Activated B cell treated with CpG ODN at 0.5 μM for 24 hours (primary cell): Measurements from ENCODE around the gene IL18BP. TPM values are rescaled to one million over a fixed set of nuclear protein-coding genes. Genes with fewer than 3 reads are reported as not detected.

Experiments
- ATAC-seq: fragments of 200-7000 bp; cut with Tn5 transposase; one replicate; pipeline ENCODE4 v1.10.0; 2021; ENCODE audit warnings: low read depth, mild to moderate bottlenecking, moderate library complexity
- CTCF ChIA-PET: fragments of 350-600 bp; sonication (Branson Sonifier 250); formaldehyde crosslinking; loops from one replicate; lab custom pipeline; 2021; ENCODE audit warnings: antibody characterized with exemption; lab: Charles Lee
- POLR2A ChIA-PET: fragments of 350-600 bp; sonication (Branson Sonifier 250); formaldehyde crosslinking; loops from one replicate; lab custom pipeline; 2021; ENCODE audit warnings: antibody characterized with exemption; lab: Charles Lee
- DNase-seq: peaks from one replicate; pipeline ENCODE4 v3.0.0; 2022
- H3K27ac Mint-ChIP-seq: one replicate; pipeline ENCODE4 v1.8.0; 2020; ENCODE audit warnings: mixed read lengths
- H3K27me3 Mint-ChIP-seq: one replicate; pipeline ENCODE4 v1.8.0; 2021; ENCODE audit warnings: mixed read lengths
- H3K36me3 Mint-ChIP-seq: one replicate; pipeline ENCODE4 v1.8.0; 2021; ENCODE audit warnings: low read depth, mixed read lengths
- H3K4me1 Mint-ChIP-seq: one replicate; pipeline ENCODE4 v1.8.0; 2021; ENCODE audit warnings: mixed read lengths
- H3K4me3 Mint-ChIP-seq: one replicate; pipeline ENCODE4 v1.8.0; 2020; ENCODE audit warnings: mild to moderate bottlenecking, mixed read lengths
- H3K9me3 Mint-ChIP-seq: one replicate; pipeline ENCODE4 v1.8.0; 2020; ENCODE audit warnings: mixed read lengths
- intact Hi-C: fragments of 100-400 bp; cut with micrococcal nuclease; formaldehyde crosslinking; loops from one replicate; pipeline ENCODE4 v1.15.1; 2024
- total RNA-seq: library from RNA; stranded (reverse); gene quantifications from 2 replicates; pipeline ENCODE4 v1.2.3, GENCODE V29; 2022
- TF ChIP-seq, protein P1 (sequence below): fragments of 200-600 bp; IDR thresholded peaks from one replicate; pipeline ENCODE4 v1.8.0; 2022; ENCODE audit warnings: antibody characterized with exemption, mild to moderate bottlenecking

The IL18BP gene
- total RNA-seq, 1 donor from 2014 or later = 27.5 TPM

DNA sequence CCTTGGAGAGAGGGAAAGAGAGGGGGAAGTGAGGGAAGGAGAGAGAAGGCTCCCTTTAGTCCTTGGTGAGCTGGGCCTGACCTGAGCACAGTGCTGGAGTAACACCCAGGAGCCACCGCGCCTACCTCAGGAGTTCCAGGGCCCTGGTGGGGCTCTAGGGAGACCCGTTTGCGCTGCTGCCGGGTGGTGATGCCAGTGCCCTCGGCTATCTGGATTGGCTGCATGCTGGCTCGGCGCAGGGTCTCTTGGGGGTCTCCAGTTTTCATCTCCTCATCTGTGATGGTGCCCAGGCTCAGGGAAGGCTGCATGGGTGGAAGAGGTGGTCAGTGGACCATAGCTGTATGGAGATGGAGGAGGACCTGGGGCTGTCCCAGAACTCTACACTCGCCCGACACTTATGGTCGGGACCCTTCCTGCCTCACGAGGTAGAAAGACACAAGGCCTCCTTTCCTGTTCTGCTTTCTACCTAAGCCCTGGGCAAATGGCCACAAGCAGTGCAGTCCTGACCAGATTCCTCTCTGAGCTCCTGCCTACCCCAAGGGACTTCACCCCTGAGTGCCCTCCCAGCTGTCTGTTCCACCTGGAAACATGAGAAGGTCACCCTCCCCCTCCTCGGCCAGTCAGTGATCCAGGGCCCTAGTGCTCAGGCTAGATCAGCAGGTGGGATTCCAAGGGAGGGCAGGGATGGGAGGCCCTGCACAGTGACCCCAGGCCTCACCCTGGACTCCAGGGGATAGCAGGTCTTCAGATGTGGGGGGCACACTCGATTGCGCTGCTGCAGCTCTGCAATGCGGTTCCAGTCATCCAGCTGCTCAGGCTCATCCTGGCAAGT is 6.0 kb downstream of the IL18BP start:
- H3K27me3 Mint-ChIP-seq = no peaks in the 10 kb centered on the region
- ChIA-PET POLR2A (interaction anchor here (1.4 kb wide), 1 partner anchor 76 kb away, joined by 4 read pairs; the partner anchor contains the start of genes RNF121 and XNDC1N), CTCF (interaction anchor here (0.9 to 1.4 kb wide), 4 partner anchors 11 to 140 kb away, joined by 3 to 5 read pairs (median 4); no protein-coding TSS in a partner anchor)
- intact Hi-C loops = no loop called here
- peaks cover 89% of the 10 kb centered on the region for H3K36me3 Mint-ChIP-seq
- no peak overlapping the region for H3K4me3 Mint-ChIP-seq
- DNase-seq (no peak), ATAC-seq (no peak)
- H3K27ac Mint-ChIP-seq = no peak overlapping the region
- H3K9me3 Mint-ChIP-seq = no peaks in the 10 kb centered on the region
- H3K4me1 Mint-ChIP-seq = peaks cover 10% of the 10 kb centered on the region
- TF ChIP-seq, protein P1, sequence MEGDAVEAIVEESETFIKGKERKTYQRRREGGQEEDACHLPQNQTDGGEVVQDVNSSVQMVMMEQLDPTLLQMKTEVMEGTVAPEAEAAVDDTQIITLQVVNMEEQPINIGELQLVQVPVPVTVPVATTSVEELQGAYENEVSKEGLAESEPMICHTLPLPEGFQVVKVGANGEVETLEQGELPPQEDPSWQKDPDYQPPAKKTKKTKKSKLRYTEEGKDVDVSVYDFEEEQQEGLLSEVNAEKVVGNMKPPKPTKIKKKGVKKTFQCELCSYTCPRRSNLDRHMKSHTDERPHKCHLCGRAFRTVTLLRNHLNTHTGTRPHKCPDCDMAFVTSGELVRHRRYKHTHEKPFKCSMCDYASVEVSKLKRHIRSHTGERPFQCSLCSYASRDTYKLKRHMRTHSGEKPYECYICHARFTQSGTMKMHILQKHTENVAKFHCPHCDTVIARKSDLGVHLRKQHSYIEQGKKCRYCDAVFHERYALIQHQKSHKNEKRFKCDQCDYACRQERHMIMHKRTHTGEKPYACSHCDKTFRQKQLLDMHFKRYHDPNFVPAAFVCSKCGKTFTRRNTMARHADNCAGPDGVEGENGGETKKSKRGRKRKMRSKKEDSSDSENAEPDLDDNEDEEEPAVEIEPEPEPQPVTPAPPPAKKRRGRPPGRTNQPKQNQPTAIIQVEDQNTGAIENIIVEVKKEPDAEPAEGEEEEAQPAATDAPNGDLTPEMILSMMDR = no peak

DNA sequence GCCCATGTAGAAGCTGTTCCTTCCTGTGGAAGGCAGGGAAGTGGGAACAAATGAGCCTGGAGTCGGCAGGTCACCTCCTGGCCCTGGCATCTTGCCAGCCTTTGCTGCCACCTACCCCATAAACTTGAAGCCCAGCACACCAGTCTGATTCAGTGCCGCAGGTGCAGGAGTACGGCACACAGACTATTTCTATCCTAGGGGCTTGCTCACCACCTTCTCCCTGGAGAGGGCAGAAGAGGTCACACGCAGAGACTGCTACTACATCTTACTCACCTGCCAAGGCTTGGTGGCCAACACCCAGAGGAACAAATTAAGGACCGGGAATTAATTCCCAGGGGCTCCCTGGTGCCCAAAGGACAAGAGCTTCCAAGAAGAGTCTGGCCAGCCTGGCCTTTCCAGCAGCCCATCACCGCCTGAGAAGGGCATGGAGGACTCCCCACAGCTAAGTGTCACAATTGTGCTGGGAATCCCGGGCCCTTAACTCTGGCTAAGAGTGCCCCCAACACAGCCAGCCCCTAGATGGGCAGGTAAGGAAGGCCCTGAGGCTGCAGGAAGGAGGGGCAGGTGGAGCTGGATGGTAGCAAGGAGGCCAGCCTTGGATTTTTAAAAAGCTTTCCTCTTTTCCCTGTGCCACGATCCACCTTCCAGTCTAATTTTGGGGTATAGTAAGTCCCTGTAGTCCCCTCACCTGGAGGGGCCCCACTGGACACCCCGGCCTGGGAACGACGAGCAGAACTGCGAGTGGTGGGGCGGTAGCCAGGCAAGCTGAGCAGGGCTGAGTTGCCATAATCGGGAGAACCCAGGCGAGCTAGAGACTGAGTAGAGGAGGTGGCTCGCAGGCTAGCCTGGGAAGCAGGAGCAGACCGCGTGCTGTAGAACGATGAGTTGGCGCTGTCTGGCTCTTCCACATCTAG is 6.9 kb downstream of the IL18BP start:
- intact Hi-C loops = no loop called here
- Mint-ChIP-seq H3K4me1 (peaks cover 5% of the 10 kb centered on the region), H3K27me3 (no peaks in the 10 kb centered on the region), H3K9me3 (no peaks in the 10 kb centered on the region), H3K27ac (no peak overlapping the region), H3K4me3 (no peak overlapping the region), H3K36me3 (peaks cover 91% of the 10 kb centered on the region)
- no peak for DNase-seq
- CTCF ChIA-PET = interaction anchor here (0.9 to 1.4 kb wide), 3 partner anchors 10 to 139 kb away, joined by 3 to 5 read pairs (median 4); no protein-coding TSS in a partner anchor
- ATAC-seq = no peak
- TF ChIP-seq, protein P1 = no peak
- POLR2A ChIA-PET = interaction anchor here (0.8 kb wide), 1 partner anchor 28 kb away, joined by 5 read pairs; no protein-coding TSS in a partner anchor

DNA sequence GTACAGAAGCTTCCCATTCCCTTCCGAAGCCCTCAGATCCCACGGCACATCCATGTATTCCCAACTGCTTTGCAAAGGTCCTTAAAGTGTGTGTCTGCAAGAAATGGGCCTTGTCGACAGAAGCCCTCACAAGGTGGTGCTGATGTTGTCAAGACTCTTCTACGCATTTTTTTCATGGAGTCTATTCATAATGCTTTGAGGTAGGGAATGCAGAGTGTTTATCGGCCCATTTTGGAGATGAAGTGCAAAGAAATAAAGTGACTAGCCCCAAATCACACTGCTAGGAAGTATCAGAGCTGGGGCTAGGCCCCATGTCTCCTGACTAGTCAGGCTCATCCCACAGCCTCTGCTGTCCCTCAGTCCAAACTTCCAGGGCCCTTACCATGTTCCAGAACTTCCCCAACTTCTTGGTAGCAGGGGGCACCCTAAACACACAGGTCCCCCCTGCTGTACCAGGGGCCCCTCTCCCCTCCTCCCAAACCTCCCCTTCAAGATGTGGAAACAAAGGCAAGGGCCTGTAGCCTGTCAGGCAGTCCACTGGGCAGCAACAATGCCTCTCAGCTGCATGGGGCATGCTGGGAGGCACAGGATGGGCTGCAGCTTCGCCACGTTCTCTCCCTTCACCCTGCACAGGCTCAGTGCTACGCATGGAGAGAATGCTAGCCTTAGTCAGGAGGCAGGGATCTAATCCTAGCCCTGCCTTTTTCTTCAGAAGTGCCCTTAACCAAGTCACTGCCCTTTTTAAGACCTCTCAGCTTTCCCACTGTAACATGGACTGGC is 7.8 kb downstream of the IL18BP start:
- Mint-ChIP-seq H3K4me3 (no peak overlapping the region), H3K27ac (no peak overlapping the region), H3K4me1 (peaks cover 5% of the 10 kb centered on the region), H3K36me3 (peaks cover 94% of the 10 kb centered on the region), H3K9me3 (no peaks in the 10 kb centered on the region), H3K27me3 (no peaks in the 10 kb centered on the region)
- ATAC-seq = no peak
- no peak for DNase-seq
- ChIA-PET POLR2A (interaction anchor here (1.5 to 2.1 kb wide), 2 partner anchors 15 to 28 kb away, joined by 4 to 7 read pairs; no protein-coding TSS in a partner anchor), CTCF (interaction anchor here (1.4 to 1.5 kb wide), 2 partner anchors 30 to 137 kb away, joined by 3 to 5 read pairs; no protein-coding TSS in a partner anchor)
- TF ChIP-seq, protein P1 = no peak
- intact Hi-C loops = no loop called here

DNA sequence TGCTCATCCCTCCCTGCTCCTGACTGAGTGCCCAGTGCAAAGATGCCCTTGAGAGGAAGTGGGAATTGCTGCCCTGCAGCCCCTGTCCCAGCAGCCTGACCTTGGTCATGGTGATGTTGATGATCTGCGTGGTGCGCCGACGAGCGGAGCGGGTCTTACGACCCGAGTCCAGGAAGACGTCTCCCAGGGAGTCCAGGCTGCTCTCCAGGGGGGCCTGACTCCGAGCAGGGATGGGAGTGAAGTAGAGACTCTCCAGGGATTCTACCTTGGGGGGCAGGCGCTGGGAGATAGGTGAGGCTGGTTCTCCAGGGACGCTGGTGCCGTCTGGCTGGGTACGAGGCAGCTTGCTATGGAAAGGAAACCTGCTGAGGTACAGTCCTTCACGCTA is 8.4 kb downstream of the IL18BP start:
- intact Hi-C loops = no loop called here
- TF ChIP-seq, protein P1 = no peak
- POLR2A ChIA-PET = interaction anchor here (1.5 to 2.1 kb wide), 2 partner anchors 15 to 29 kb away, joined by 4 to 7 read pairs; no protein-coding TSS in a partner anchor
- H3K27ac Mint-ChIP-seq = no peak overlapping the region
- DNase-seq (no peak), ATAC-seq (no peak)
- no peaks in the 10 kb centered on the region for H3K27me3 Mint-ChIP-seq
- H3K36me3 Mint-ChIP-seq = peaks cover 94% of the 10 kb centered on the region
- peaks cover 3% of the 10 kb centered on the region for H3K4me1 Mint-ChIP-seq
- no peaks in the 10 kb centered on the region for H3K9me3 Mint-ChIP-seq
- no peak overlapping the region for H3K4me3 Mint-ChIP-seq
- CTCF ChIA-PET = interaction anchor here (1.1 to 1.5 kb wide), 2 partner anchors 18 to 136 kb away, joined by 3 read pairs; no protein-coding TSS in a partner anchor
